GM19193 (cell line): ENCODE results near the gene TARP.

Source experiments
- POLR2A ChIP-seq: IDR thresholded peaks from 4 replicates; pipeline ENCODE4 v1.6.1; 2011; ENCODE audit not compliant: insufficient read depth, insufficient read length; ENCODE audit errors: extremely low read depth

Gene TARP

DNA sequence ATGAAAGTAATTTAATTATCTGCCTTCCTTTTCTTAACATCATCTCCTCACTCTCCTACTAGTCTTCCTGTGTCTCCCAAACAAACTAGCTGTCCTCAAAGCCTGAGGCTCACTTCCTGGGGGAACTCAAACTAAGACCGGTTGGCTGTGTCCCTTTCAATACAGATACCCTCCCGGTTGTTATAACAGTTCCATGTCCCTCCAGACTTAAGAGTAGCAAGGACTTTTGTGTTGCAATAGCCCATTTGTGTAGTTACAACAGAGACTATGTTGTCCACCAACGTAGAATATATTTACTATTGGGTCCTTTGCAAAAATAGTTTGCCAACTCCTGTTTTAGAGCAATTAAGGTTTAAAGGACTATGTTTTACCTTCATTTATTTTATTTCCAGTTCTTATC lies 8.6 kb upstream of the TARP start:
- no peak for TF ChIP-seq POLR2A

DNA sequence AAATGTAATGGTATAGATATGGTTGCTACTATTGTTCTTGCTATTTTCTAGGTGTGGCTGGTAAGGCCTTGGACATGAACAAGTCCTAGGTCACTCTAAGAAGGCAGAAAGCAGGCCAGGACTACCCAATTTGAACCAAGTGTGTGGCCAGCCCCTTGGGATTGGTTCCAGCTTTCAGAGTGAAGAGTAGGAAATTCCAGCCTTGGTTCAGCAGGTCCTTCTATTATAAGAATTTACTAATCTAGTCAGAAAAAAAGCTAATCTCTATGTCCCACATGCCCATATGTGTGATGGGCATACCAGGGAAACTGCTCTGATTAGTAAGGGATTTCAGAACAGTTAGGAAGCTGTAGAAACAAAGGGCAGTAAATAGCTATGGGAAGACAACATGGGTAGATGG lies 7.8 kb upstream of the TARP start:
- TF ChIP-seq POLR2A, result no peak

DNA sequence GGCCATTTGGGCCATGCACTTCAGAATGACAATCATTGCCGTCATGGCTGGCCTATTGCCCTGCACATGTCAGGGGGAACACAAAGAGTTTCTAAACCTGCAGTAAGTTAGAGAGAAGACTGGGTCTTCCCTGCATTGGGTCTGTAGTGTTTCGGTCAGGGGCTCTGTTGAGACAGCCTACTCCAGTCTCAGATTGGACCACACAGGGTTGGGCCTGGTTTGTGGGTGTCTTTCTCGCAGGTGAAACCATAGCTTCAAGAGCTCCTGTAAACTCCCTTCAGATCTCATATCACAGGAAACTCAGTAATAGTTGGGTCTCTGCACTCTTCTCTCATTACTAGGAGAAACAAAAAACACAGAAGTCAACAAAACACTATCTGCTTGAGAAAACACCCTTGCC lies 7.3 kb upstream of the TARP start:
- TF ChIP-seq POLR2A, result no peak

DNA sequence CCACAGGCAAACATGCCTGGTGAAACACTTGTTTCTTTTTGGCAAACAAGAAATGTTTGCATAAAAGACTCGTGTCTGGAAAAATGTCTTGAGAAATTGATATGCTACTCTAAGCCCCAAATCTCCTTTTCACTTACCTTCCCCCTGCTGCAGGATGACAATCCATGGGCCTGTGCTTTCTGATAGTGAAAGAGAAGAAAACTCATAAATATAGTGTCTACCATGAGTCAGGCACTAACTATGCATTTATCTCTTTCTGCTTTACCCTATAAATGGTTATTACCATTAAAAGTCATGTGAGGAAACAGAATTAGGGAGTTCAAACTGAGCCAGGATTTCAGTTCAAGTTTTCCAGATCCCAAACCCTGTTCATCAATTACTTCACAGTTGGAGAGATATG lies 6.6 kb upstream of the TARP start:
- TF ChIP-seq POLR2A, result no peak

DNA sequence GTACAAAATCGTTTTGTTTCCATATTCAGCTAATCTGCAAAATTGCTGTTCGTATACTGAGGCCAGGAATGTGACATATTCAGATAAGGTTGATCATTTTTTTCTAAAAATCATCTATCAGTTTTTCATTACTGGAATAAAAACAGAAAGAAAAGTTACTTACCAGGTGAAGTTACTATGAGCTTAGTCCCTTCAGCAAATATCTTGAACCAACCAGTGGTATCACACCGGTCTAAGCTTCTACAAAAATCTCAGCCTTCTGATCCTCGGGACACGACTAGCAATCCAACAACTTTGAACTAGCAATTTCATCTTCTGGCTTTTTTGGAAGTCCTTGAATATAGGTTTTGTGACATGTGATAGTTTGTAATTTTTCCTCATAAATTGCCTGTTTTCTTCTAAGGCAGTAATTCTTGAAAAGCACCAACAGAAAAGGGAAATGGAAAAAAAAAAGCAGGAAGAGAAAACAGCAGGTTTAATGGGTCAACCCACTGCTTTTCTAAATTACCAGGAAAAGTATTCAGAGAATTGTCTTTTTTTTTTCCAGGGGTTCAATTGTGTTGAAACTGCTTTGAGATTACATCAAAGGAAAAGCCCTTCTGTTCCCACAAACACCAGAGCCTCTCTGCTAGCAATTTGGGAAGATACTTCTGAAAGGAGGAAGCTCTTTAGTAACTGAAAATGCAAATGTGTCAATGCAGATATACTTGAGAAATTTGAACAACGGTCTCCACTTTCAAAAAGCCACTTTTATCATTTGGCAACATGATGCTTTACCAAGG lies 2.9 kb upstream of the TARP start:
- TF ChIP-seq POLR2A, result no peak

DNA sequence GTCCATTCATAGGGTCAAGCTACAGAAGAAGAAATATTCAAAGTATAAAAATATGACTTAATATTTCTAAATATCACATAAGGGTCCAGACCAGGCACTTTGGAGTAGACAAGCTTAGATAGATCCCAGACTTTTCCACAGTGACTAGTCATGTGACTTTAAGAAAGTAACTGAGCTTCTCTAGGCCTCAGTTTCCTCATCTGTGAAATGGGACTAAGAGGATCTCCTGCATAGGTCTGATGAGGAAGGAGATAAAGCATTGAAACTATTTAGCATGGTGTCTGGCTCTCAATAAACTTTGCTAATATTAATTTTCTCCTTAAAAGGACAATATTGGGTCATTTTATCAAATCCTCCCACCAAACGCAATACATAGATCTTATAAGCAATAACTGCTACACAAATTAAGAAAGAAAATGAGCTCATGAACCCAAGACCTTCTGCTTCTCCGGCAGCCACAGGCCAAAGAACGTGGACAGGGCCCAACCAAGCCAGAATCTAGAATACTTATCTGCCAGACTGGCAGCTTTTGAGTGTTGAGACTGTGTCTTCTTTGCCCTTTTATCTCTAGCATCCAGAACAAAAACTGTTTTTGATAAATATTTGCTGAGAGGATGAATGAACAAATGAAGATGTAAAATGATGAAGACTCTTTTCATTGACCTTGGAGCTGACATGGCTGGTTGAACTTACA lies 1.6 kb upstream of the TARP start:
- TF ChIP-seq POLR2A, result no peak

DNA sequence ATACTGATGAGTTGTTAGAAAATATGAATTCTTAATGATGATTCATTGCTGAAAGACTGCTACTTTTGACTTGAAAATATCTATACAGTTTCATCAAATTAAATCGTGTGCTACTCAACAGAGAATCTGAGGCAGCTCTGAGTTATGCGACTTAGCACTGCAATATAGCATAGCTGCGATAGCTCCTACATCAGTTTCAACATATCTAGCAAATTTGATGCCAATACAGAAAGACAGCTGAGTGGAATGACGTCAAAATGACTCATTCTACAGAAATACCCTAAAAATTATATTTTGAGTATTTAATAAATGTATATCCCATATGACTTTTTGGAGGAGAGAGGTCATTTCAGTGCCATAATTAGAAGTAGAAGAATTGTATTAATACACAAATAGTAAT lies 1.1 kb upstream of the TARP start:
- no peak for TF ChIP-seq POLR2A

DNA sequence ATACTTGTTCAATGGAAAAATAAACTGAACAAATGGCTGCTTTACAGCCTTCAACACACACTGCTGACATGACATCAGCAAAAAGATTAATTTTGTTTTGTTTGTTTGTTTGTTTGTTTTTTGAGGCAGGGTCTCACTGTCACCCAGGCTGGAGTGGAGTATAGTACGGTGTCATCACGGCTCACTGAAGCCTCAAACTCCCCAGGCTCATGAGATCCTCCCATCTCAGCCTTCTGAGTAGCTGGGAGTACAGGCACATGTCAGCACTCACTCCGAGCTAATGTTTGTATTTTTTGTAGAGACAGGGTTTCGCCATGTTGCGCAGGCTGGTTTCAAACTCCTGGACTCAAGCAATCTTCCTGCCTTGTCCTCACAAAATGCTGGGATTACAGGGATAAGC lies 10.9 kb downstream of the TARP start:
- no peak for TF ChIP-seq POLR2A

DNA sequence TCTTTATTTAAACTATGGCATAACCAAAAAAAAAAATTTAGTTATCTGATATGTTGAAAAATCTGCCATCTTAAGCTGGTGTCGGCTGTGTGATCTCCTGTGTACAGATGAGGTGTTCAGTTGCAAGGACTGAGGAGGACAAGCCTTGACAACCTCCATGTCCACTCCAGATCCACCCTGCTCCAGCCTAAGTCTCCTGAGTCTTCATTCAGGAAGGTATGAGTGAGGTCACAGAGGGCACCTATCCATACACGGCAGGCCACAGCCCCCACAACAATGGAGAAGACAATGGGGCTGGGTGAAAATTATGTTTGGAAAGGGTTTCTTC lies 16.1 kb downstream of the TARP start:
- no peak for TF ChIP-seq POLR2A

DNA sequence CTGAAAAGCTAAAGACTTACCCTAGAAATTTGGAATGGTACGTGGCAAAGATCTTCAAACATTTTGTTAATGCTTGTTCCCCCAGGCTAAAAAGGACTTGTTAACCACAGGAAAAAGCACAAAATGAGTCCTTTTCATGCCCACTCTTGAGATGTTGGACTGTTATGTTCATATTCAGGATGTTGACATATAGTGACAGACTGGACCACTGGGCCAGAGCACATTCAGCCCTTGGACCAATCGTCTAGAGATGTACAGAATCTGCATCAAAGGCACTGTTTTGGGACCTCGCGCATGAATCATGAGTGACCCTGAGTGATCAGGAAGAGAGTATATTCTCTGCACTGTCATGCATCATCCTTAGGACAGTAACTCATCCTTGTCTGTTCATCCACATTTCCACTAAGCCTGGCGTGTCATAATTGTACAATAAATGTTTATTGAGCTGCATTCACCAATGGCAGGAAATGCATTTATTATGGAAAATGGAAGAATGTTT lies 25.3 kb downstream of the TARP start:
- TF ChIP-seq POLR2A, result no peak

DNA sequence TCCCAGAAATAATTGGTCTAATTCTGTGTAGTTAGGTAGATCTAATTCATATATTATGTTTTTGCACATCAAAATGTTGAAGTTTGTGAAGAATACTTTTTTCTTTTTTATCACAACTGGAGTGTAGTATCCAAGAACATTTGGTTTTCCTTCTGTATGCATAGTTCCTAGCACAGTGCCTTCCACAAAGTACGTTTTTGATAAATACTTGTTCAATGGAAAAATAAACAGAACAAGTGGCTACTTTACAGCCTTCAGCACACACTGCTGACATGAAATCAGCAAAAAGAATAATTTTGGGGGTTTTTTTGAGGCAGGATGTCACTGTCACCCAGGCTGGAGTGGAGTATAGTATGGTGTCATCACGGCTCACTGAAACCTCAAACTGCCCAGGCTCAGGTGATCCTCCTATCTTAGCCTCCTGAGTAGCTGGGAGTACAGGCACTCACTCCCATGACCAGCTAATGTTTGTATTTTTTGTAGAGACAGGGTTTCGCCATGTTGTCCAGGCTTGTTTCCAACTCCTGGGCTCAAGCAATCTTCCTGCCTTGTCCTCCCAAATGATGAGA lies 27.9 kb downstream of the TARP start:
- no peak for TF ChIP-seq POLR2A

DNA sequence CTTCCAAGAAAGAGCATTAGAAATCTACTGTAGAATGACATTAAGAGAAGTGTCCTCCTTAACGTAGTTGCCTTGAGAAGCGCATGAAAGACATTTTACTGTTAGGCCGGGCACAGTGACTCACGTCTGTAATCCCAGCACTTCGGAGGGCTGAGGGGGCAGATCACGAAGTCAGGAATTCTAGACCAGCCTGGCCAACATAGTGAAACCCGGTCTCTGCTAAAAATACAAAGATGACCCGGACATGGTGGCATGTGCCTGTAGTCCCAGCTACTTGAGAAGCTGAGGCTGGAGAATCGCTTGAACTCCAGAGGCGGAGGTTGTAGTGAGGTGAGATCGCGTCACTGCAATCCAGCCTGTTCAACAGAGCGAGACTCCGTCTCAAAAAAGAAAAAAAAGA lies 28.9 kb downstream of the TARP start:
- no peak for TF ChIP-seq POLR2A

DNA sequence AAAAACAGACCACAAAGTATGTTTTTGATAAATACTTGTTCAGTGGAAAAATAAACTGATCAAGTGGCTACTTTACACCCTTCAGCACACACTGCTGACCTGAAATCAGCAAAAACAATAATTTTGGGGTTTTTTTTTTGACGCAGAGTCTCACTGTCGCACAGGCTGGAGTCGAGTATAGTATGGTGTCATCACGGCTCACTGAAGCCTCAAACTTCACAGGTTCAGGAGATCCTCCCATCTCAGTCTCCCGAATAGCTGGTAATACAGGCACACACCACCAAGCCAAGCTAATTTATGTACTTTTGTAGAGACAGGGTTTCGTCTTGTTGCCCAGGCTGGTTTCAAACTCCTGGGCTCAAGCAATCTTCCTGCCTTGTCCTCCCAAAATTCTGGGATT lies 30.6 kb downstream of the TARP start:
- no peak for TF ChIP-seq POLR2A

DNA sequence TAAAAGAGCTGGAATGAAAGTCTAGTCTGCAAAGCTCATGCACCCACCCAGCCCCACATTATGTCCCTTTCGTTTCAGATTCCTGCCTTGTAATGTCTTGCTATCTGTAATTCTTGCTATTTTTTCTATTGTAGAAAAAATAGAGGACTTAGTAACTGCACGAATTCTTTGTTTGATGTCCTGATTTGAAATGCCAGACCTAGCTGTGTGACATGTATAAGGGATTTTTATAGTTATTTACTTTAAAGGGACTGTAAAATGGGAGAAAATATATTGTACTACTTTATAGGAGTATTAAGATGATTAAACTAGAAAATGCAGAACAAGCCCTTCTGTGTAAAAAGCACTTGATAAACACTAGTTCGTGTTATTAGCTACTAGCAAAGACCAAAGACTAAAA lies 32.4 kb downstream of the TARP start:
- TF ChIP-seq POLR2A, result no peak

DNA sequence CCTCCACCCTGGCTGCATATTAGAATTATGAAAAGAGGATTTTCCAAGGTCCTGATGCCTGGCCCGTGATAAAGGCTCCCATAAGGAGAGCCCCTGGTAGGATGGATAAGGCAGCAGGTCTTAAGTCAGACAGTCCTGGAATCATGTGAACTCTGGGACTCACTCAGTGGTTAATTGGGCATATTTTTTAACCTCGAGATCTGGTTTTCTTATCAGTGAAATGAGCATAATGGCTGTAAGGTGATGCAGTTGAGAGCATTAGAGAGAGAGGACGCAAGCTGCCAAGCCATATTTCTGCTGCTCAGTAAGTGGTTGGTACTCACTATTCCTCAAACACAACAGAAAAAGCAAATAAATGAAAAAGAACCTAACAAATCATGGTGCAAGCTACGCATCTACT lies 37.8 kb downstream of the TARP start:
- no peak for TF ChIP-seq POLR2A

DNA sequence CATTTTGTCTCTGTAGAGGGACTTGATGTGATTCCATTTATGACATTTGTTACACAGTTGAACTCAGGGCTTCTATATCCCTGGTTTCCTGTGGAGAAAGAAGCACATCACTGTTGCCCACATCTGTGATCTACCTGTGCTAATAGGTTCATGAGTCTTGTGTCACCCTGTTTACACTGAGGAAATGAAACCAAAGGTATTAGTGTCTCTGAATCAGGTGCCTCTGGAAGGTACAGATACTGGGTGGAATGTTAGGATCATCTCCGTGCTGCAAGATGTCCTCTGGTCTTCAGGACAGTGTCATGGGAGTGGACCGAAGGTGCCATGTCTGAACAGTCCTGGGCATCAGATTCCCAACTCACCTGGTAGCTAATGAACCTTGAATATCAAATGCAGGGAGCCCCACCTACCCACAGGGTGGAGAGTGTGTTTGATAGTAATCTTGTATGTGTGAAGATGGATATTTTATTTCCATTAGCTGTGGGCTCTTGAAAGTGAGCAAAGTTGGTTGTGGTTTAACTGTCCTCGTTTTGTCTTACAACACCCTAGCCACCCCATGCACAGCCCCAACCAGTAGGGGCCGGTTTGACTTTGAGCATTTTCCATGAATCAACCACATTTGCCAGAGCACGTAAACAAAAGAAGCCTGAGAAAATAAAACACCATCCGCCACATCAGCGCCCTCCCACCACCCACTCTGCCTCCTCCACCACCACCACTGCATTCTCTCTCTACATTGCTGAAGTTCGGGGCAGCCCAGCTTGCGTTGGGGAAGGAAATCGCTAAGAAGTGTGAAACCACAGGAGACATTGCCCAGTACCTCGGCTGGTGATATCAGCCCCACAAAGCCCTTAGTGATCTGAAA lies 40.7 kb downstream of the TARP start:
- no peak for TF ChIP-seq POLR2A
